OCI-LY7 (cell line): ENCODE data around the gene TRPM2.

Experiments
- CTCF ChIP-seq: fragments of 200-600 bp; sonication (generic); conservative IDR thresholded peaks from 2 replicates; pipeline ENCODE4 v1.5.1; 2014; ENCODE audit warnings: mild to moderate bottlenecking, antibody characterized with exemption, low read length, moderate library complexity, mixed read lengths
- EZH2phosphoT487 ChIP-seq: fragments of 200-600 bp; sonication (generic); IDR thresholded peaks from 2 replicates; pipeline ENCODE4 v1.6.1; 2018; ENCODE audit warnings: low read depth, borderline replicate concordance, mild to moderate bottlenecking, mixed run types, antibody characterized with exemption, low read length, moderate library complexity, mixed read lengths

- TF ChIP-seq CTCF (no peak), EZH2phosphoT487 (no peak)
These were observed 3.8 kb downstream of the TRPM2 start for GRCh38 chr21:44357064-44357837.
